Activated naive CD4-positive, alpha-beta T cell treated with anti-CD3 and anti-CD28 coated beads, Interleukin-2, amount 50 U/mL, for 16 hours (primary cell): Measurements from ENCODE around the gene PSME2.
"Not testable (repeated sequence)": the region's sequence is repeated elsewhere in the genome, so short reads cannot be mapped to it uniquely, and the experiment has no call there.

ENCODE experiments used
- DNase-seq: peaks from one replicate; pipeline ENCODE4 v3.0.0-alpha.2; 2020

The PSME2 gene

DNA sequence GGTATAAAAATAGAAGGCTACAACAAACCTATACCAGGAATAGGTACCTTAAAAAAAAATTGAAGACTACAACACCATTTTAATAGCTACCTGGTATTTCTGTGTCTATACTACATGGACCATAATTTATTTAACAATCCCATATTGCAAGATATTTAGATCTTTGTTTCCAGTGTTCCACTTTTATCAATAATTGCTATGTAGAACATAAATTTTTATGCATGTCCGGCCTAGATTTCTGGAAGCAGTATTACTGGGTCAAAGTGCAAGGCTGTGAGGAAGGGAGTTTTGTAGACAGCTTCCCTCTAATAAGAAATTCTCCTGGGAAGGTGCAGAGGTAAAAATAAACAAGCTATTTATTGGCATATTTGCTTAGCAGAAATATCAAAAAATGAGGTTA, 35.9 kb downstream of the PSME2 start:
- DNase-seq: no peak

DNA sequence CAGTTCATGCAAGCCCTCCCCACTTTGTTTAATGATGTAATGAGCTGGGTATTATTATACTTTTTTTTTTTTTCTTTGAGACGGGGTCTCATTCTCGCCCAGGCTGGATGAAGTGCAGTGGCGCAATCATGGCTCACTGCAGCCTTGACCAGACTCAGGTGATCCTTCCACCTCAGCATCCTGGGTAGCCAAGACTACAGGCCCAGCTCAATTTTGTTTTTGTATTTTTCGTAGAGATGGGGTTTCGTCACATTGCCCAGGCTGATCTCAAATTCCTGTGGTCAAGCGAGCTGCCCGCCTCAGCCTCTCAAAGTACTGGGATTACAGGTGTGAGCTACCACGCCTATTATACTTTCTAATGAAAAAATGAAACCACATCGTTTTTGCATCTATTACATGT, 36.4 kb downstream of the PSME2 start:
- no peak for DNase-seq

DNA sequence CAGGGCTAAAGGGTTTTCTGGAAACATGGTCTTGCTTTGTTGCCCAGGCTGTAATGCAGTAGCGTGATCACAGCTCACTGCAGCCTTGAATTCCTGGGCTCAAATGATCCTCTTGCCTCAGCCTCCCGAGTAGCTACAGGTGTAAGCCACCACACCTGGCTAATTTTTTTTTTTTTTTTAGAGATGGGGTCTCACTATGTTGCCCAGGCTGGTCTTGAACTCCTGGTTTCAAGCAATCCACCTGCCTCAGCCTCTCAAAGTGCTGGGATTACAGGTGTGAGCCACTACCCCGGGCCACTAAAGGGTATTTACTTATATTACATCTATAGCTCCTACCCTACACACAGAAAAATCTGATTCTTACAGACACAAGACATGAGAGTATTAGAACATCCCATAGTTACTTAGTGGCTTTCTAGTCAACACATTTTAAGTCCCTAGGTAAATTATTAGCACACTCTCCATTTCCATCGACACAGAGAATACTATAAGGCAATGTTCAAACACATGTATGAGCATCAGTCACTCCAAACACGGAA, 38.0 kb downstream of the PSME2 start:
- no peak for DNase-seq

DNA sequence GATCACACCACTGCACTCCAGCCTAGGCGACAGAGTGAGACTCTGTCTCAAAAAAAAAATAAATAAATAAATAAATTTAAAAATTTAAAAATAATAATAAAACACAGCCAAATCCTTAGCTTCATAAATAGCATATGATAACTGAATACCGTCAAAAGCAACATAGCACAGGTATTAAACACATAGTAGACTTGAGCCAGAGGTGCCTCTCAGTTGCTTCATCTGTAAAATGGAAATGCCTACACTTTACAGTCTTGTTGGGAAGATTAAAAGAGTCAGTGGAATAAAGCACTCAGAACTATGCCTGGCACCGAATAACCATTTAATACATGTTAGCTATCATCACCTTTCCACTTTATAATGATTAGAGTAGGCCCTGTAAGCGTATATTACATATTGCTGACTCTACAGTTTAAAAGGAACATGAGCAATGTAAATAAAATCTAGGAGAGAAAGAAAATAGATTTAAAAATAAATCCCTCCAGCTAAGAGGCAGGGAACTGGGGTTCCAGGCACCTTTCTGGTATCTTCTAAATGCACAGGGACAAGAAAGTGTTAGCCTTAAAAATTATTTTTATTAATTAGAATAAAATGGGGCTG, 39.6 kb downstream of the PSME2 start:
- no peak for DNase-seq

DNA sequence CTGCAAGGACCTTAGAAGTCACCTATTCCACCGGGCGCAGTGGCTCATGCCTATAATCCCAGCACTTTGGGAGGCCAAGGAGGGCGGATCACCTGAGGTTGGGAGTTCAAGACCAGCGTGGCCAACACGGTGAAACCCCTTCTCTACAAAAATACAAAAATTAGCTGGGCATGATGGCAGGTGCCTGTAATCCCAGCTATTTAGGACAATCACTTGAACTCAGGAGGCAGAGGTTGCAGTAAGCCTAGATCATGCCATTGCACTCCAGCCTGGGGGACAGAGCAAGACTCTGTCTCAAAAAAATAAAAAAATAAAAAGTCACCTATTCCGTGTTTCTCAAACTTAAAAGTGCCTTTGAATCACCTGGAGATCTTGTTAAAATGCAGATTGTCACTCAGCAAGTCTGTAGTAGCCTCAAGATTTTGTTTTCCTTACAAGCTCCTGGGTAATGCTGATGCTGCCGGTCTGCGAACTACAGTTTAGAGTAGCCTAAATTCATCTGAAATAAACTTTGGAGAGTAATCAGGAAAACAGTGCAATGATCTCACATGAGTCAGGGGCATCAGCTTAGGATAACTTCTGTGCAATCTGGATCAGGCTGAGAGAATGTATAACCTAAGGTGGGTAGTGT, 40.7 kb downstream of the PSME2 start:
- DNase-seq: not testable (repeated sequence)

DNA sequence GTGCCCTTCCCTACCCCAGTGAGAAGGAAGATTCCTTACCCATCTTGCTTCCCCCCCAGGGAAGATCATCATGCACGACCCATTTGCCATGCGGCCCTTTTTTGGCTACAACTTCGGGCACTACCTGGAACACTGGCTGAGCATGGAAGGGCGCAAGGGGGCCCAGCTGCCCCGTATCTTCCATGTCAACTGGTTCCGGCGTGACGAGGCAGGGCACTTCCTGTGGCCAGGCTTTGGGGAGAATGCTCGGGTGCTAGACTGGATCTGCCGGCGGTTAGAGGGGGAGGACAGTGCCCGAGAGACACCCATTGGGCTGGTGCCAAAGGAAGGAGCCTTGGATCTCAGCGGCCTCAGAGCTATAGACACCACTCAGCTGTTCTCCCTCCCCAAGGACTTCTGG, 43.0 kb downstream of the PSME2 start:
- DNase-seq: no peak

DNA sequence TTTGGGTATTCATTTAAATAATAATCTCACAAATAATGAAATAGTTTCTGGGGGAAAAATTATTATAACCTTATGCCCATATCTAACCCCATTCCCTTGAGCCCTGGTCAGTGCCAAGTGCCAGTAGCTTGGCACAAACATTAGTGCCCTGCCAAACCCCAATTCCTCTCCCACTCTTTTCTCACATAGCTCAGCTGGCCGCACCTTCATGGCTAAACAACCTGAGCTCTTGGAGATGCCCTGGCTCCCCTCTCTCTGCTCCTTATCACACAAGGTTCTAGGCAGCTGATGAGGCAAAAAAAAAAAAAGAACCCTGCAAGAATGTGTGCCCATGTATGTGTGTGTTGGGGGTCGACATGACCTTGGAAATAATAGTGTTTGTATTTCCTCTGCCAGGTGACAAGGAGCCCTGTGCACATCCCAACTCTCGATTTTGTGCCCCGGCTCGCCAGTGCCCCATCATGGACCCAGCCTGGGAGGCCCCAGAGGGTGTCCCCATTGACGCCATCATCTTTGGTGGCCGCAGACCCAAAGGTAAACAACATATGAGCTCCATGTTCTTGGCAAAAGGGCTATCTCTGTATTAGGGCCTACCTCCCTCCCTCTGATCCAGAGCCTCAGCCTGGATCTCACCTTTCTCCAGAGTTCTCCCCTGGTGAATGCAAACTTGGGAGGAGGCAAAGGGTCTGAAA, 43.9 kb downstream of the PSME2 start:
- DNase-seq: no peak

DNA sequence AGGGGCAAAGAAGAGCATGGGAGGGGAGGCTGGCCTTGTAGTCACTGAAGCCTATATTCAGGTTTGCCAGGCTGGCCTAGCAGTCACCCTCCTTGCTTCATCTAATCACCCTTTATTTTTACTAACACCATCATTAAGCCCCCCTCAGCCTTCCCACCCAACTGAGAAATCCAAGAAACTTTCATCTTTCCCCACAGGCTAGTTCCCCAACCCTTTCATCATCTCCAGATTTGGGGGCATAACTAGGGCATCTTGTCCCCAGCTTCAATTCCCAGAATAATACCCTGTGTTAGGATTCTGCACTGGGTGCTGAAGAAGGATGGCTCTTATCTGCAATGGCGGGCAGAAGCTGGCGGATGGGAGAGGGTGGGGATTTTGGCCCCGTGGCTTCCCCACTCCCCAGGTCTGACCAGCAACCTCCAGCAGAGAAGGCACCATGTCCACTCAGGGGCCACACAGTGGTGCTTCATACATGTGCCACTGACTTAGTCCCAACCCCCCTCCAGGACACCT, 45.4 kb downstream of the PSME2 start:
- no peak for DNase-seq

DNA sequence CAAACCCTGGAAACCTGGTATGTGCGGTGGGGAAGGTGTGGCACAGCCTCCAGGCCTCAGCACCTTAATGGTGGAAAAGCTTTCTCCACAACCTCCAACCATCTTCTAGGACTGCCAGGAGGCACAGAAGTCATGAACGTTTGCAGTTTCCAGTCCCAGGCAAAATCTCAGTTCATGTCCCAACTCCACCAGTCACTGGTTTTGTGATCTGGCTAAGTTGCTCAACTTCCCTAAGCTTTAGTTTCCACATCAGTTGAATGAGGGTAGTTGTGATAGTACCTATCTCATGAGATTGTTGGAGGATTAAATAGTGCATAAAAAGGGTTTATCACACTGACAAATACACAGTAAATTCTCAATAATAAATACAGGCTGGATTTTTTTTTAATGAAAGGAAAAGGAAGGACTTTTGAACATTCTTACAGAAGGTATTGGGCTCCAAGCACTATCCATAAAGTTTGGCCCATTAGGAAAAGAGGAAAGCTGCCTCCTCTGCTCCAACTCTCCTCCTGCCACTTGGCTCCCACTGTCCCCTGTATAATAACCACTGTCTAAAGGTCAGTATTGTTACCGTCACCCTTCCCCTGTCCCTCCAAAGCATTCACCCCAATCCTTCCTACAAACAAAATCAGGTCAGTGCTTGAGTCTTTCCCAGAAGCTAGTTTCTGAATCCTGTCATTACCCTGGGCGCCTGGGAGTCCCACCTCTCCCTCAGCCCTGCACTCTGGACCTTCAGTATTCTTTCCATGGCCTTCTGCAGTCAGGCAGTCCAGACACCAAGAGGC, 46.0 kb downstream of the PSME2 start:
- DNase-seq: no peak

DNA sequence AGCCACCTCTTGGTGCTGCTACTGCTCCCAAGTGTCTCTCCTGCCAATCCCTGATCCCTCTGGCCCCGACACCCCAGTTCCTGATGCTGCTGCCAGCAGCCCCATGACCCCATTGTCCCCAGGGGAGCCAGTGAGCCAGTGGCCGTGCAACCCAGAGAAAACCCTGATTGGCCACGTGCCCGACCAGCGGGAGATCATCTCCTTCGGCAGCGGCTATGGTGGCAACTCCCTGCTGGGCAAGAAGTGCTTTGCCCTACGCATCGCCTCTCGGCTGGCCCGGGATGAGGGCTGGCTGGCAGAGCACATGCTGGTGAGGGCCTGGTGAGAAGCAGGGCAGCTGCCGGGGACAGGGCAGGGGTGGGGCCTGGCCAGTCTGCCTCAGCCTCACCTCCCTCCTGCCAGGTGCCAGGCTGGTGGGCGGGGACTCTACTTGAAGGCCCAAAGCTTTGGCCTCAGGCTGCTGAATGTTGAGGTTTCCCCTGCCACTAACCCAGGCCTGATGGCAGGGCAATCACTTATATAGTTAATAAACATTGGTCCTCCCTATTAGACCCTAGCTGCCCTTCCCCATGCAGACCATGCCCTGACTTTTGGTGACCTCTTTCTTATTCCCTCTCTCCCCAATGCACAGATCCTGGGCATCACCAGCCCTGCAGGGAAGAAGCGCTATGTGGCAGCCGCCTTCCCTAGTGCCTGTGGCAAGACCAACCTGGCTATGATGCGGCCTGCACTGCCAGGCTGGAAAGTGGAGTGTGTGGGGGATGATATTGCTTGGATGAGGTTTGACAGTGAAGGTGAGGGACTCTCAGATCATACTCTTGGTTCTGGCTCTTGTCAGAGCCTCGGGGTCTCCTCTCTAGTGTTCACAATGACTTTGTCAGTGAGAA, 47.2 kb downstream of the PSME2 start:
- no peak for DNase-seq

DNA sequence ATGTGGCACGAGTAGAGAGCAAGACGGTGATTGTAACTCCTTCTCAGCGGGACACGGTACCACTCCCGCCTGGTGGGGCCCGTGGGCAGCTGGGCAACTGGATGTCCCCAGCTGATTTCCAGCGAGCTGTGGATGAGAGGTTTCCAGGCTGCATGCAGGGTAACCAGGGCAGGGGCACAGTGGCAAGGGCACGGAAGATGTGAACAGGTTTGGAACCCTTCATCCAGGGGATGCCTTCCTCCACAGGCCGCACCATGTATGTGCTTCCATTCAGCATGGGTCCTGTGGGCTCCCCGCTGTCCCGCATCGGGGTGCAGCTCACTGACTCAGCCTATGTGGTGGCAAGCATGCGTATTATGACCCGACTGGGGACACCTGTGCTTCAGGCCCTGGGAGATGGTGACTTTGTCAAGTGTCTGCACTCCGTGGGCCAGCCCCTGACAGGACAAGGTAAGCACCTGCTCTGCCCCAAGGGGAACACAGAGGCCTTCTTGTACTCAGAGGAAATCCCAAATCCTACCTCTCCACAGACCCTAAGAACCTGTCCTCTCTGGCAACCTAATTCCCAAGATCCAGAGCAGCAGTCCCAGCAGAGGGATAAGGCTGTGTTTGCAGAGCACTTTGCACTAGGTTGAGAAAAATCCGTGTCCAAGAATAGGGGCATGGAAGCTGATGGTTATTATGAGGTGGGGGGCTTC, 48.0 kb downstream of the PSME2 start:
- DNase-seq: no peak

DNA sequence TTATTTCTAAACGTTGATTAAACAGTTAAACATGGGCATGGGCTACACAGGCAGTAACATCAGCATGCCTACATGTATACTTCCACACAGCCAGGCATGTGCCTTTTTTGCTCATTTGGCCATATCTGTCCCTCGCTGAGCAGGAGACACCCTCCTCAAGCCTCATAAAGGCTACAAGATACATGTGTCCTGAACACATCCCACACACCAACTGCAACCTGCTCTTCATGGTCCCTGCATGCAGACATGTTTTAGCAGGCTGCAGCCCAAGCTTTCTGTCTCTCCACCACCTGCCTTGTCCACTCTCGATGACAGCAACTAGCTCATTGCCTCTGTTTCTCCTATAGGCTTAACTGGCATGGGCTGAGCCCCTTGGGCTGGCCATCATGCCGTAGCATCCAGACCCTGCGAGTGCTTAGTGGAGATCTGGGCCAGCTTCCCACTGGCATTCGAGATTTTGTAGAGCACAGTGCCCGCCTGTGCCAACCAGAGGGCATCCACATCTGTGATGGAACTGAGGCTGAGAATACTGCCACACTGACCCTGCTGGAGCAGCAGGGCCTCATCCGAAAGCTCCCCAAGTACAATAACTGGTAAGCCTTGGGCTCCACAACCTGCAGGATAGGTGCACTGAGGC, 49.7 kb downstream of the PSME2 start:
- no peak for DNase-seq

DNA sequence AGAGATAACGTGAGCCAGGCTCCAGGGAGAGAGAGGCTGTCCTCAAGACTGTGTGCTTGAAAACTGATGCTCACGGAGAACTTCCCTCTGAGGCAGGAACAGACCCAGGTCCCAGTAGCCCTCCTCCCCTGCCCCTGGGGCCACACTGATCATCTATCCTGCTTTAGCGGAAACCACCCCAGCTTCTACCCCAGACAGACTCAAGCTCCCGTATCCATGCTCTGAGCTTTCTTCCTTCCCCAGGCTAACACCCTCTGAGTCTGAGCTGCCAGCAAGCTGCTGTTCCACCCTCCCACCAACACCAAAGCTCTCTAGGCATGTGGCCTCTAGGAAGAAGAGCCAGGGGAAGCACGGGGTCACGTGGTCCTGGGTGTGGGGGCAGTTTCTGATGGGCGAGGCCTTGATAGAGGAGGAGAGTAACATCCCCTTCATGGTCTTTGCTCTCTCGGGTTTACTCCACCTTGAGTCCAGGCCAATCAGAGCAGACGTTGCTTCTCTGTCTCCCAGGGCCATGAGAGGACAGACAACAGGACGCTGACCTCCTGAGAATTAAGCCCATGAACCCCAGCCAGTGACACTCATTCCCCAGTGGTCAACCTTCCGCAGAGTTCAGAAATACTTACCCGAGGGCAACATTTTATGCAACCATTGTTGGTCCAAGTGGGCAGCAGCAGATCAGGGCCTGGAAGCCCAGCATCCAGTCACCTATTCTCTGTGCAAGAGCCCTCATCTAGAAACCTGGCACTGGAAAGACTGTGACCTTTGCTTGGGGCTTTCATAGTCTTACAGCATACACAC, 50.9 kb downstream of the PSME2 start:
- DNase-seq: peak; percentile 62

DNA sequence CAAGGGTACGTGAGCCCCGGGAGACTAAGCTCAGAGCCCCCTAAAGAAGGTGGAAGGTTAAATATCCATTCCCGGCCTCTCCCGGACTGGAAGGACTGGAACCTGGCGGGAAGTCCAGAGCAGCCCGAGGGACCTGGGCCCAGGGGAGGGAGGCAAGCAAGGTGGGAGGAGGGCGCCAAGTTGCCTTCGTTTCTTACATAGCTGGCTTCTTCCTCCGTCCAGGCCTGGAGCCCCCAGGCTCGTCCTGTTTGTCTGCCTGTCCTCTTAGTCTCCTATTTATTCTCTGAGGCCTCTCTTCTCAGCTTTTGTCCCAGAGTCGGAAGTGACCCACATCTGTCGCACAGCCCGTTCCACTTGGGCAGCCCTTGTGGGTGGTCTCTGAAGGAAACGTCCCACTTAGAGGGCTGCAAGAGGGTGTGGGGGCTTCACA, 51.6 kb downstream of the PSME2 start:
- peak; percentile 28 for DNase-seq

DNA sequence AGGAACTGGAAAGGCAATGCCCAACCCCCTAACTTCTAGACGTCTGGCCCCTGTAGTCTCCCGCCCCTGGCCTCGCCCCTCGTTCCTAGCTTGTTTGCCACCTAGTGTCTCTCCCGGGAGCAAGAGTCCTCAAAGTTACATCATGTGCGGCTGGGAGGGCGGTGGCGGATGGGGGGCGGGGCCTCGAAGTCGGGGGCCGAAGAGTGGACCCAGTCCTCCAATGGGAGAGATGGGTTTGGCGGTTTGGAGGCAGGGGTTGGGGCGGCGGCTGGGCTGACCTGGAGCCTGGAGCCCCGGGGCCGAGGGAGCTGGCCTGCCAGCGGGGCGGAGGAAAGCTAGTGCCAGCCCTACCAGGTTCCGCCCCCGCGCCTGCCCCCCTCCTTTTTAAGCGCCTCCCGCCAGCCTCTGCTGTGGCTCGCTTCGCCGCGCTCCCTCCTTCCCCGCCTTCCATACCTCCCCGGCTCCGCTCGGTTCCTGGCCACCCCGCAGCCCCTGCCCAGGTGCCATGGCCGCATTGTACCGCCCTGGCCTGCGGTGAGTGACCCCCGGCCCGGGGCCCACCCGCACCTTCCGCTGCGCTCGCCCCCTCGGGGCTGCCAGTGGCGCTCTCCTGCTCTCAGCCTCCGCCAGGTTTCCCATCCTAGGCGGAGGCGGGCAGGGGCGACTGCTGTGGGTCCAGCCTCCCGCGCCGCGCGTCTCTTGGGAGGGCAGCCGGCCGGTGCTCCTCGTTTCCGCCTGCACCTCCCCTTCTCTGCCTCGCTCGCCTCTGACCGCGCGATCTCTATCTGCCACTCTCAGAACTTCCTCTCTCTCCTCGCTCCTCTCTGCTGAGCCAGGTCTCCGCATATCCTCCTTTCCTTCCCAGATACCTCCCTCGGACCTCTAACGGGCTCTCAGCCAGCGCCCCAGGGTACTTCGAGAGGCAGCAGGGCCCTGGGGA, 52.2 kb downstream of the PSME2 start, which contains the start of gene PCK2:
Gene PCK2, plus strand, starts transcription at position 411 of the 940 bp plus-strand sequence. Its CDS starts 95 bp downstream, at position 506.
- peak; percentile 91 for DNase-seq
